H9 (cell line): ENCODE data around the gene GSKIP. TPM values are rescaled to one million over a fixed set of nuclear protein-coding genes. Genes with fewer than 3 reads are reported as not detected.

Experiments used
- DNase-seq: peaks from one replicate; pipeline ENCODE4 v3.0.0-alpha.2; 2017
- H2AFZ ChIP-seq: one replicate; pipeline ENCODE4 v1.6.1; 2013; ENCODE audit warnings: mild to moderate bottlenecking, low read length, control low read depth, moderate library complexity
- H2AK5ac ChIP-seq: 2 replicates; pipeline ENCODE4 v1.6.1; 2013; ENCODE audit warnings: low read length, control low read depth, mixed read lengths; ENCODE audit not compliant: insufficient read length
- H2BK120ac ChIP-seq: one replicate; pipeline ENCODE4 v1.6.1; 2013; ENCODE audit warnings: low read depth, mild to moderate bottlenecking, low read length, control low read depth, inconsistent platforms; ENCODE audit not compliant: poor library complexity, severe bottlenecking
- H2BK12ac ChIP-seq: 2 replicates; pipeline ENCODE4 v1.6.1; 2013; ENCODE audit warnings: low read length, control low read depth, mixed read lengths, low read depth; ENCODE audit not compliant: insufficient read length
- H2BK15ac ChIP-seq: 2 replicates; pipeline ENCODE4 v1.6.1; 2013; ENCODE audit warnings: low read depth, low read length, control low read depth
- H2BK20ac ChIP-seq: one replicate; pipeline ENCODE4 v1.6.1; 2013; ENCODE audit warnings: low read depth, mild to moderate bottlenecking, low read length, control low read depth, inconsistent platforms; ENCODE audit not compliant: poor library complexity, severe bottlenecking
- H2BK5ac ChIP-seq: 2 replicates; pipeline ENCODE4 v1.6.1; 2013; ENCODE audit warnings: low read length, control low read depth, mixed read lengths; ENCODE audit not compliant: insufficient read length
- H3K14ac ChIP-seq: 2 replicates; pipeline ENCODE4 v1.6.1; 2013; ENCODE audit warnings: low read length, control low read depth; ENCODE audit not compliant: insufficient read depth
- H3K18ac ChIP-seq: 2 replicates; pipeline ENCODE4 v1.6.1; 2013; ENCODE audit warnings: low read depth, mild to moderate bottlenecking, mixed read lengths, low read length, control low read depth; ENCODE audit not compliant: insufficient read length
- H3K23ac ChIP-seq: 2 replicates; pipeline ENCODE4 v1.6.1; 2013; ENCODE audit warnings: low read length, control low read depth, mixed read lengths, low read depth; ENCODE audit not compliant: insufficient read length
- H3K23me2 ChIP-seq: 2 replicates; pipeline ENCODE4 v1.6.1; 2013; ENCODE audit warnings: low read depth, mild to moderate bottlenecking, mixed read lengths, low read length, control low read depth; ENCODE audit not compliant: insufficient read length, poor library complexity, severe bottlenecking
- H3K27ac ChIP-seq: 2 replicates; pipeline ENCODE4 v1.5.1; 2013; ENCODE audit warnings: low read length, control low read depth, mixed read lengths, low read depth; ENCODE audit not compliant: insufficient read length
- H3K27me3 ChIP-seq: 2 replicates; pipeline ENCODE4 v1.6.1; 2013; ENCODE audit warnings: low read length, control low read depth, inconsistent platforms; ENCODE audit not compliant: insufficient read depth
- H3K4ac ChIP-seq: 2 replicates; pipeline ENCODE4 v1.6.1; 2013; ENCODE audit warnings: low read depth, mild to moderate bottlenecking, control low read depth, inconsistent platforms, low read length, moderate library complexity
- H3K4me1 ChIP-seq: 2 replicates; pipeline ENCODE4 v1.6.1; 2013; ENCODE audit warnings: low read length, control low read depth, inconsistent platforms; ENCODE audit not compliant: insufficient read depth
- H3K4me2 ChIP-seq: 2 replicates; pipeline ENCODE4 v1.6.1; 2013; ENCODE audit warnings: low read length, control low read depth, mixed read lengths; ENCODE audit not compliant: insufficient read length, insufficient read depth
- H3K56ac ChIP-seq: 2 replicates; pipeline ENCODE4 v1.6.1; 2013; ENCODE audit warnings: low read depth, mild to moderate bottlenecking, mixed read lengths, low read length, control low read depth; ENCODE audit not compliant: insufficient read length
- H3K79me1 ChIP-seq: 2 replicates; pipeline ENCODE4 v1.6.1; 2013; ENCODE audit warnings: low read depth, mild to moderate bottlenecking, moderate library complexity, low read length, control low read depth, inconsistent platforms; ENCODE audit not compliant: insufficient read depth, poor library complexity, severe bottlenecking
- H3K79me2 ChIP-seq: 2 replicates; pipeline ENCODE4 v1.6.1; 2013; ENCODE audit warnings: low read length, control low read depth, inconsistent platforms; ENCODE audit not compliant: insufficient read depth
- H3K9ac ChIP-seq: 2 replicates; pipeline ENCODE4 v1.6.1; 2013; ENCODE audit warnings: low read length, control low read depth, mixed read lengths; ENCODE audit not compliant: insufficient read length; ENCODE audit errors: extremely low read depth
- H3K9me3 ChIP-seq: one replicate; pipeline ENCODE4 v1.6.1; 2013; ENCODE audit warnings: low read depth, low read length, inconsistent platforms; ENCODE audit not compliant: control insufficient read depth
- H3T11ph ChIP-seq: one replicate; pipeline ENCODE4 v1.6.1; 2013; ENCODE audit warnings: mild to moderate bottlenecking, low read length, control low read depth, inconsistent platforms
- H4K20me1 ChIP-seq: one replicate; pipeline ENCODE4 v1.6.1; 2013; ENCODE audit not compliant: control insufficient read depth, insufficient read length, insufficient read depth
- H4K5ac ChIP-seq: 2 replicates; pipeline ENCODE4 v1.6.1; 2013; ENCODE audit warnings: low read depth, mild to moderate bottlenecking, mixed read lengths, low read length, control low read depth; ENCODE audit not compliant: insufficient read length
- H4K8ac ChIP-seq: replicated peaks from 2 replicates; pipeline ENCODE4 v1.6.1; 2013; ENCODE audit warnings: low read length, control low read depth, mixed read lengths, low read depth; ENCODE audit not compliant: insufficient read length
- H4K91ac ChIP-seq: 2 replicates; pipeline ENCODE4 v1.6.1; 2013; ENCODE audit warnings: low read depth, mild to moderate bottlenecking, moderate library complexity, mixed read lengths, low read length, control low read depth; ENCODE audit not compliant: insufficient read length
- H3K27ac Mint-ChIP-seq, 3 experiments: 2 replicates in 2 of 3; 3 replicates in 1 of 3; pipeline ENCODE4 v1.8.0; 2020 to 2021; ENCODE audit warnings: mixed read lengths in 3 of 3, mild to moderate bottlenecking in 1 of 3, moderate library complexity in 1 of 3
- H3K27me3 Mint-ChIP-seq: 2 replicates; pipeline ENCODE4 v1.8.0; 2021; ENCODE audit warnings: low read depth, mild to moderate bottlenecking, moderate library complexity, mixed read lengths
- H3K36me3 Mint-ChIP-seq, 3 experiments: 2 replicates in 2 of 3; 3 replicates in 1 of 3; pipeline ENCODE4 v1.8.0; 2020 to 2021; ENCODE audit warnings: low read depth in 3 of 3, mixed read lengths in 3 of 3; ENCODE audit not compliant: insufficient read depth in 1 of 3
- H3K4me1 Mint-ChIP-seq, 2 experiments: 2 replicates each; pipeline ENCODE4 v1.8.0; 2020; ENCODE audit warnings: mixed read lengths in 2 of 2
- H3K4me3 Mint-ChIP-seq, 2 experiments: 2 replicates in 1 of 2; 3 replicates in 1 of 2; pipeline ENCODE4 v1.8.0; 2020 to 2021; ENCODE audit warnings: mild to moderate bottlenecking in 2 of 2, mixed read lengths in 2 of 2, moderate library complexity in 1 of 2
- H3K9me3 Mint-ChIP-seq, 2 experiments: 2 replicates in 1 of 2; 3 replicates in 1 of 2; pipeline ENCODE4 v1.8.0; 2020; ENCODE audit warnings: mild to moderate bottlenecking in 2 of 2, mixed read lengths in 2 of 2, moderate library complexity in 1 of 2
- WGBS: extraction: QIAGEN DNeasy Blood & Tissue Kit; methylation state at CpG from one replicate; pipeline ENCODE4 v1.1.7; 2013; ENCODE audit warnings: missing lambda C conversion rate, low lambda C conversion rate, mixed read lengths; ENCODE audit not compliant: insufficient read length; ENCODE audit errors: extremely low coverage; 5-methylcytosine and 5-hydroxymethylcytosine counted together
- total RNA-seq: library from RNA; stranded (reverse); gene quantifications from 2 replicates; pipeline ENCODE4 v1.2.1, GENCODE V29; 2021
- TF ChIP-seq, protein P1 (sequence below): fragments of 200-600 bp; sonication (generic); conservative IDR thresholded peaks from 3 replicates; pipeline ENCODE4 v1.8.0; 2021; ENCODE audit warnings: antibody characterized with exemption, mild to moderate bottlenecking

The GSKIP gene
- total RNA-seq, 1 experiment from 2014 or later: 28.6 TPM

DNA sequence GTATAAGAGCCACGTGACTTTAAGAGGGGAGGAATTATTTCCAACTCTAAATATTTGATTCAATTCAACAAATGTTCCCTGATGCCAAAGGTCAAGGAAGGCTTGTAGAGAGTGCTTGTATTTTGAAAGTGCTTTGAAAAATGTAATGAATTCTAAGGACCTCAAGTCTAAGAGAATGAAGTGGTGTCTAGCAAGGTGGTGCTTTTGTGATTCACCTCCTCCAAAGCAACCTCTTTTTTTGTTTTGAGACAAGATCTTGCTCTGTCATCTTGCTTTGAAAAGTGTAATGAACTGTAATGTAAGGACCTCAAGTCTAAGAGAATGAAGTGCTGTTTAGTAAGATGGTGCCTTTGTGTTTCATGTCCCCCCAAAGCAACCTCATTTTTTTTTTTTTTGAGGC, 42.4 kb downstream of the GSKIP start:
- H3K27ac Mint-ChIP-seq: 0 out of 7 replicates have a peak overlapping the region, but pooled peaks of 1 of the 3 experiments have one; percentile 7
- Histone ChIP-seq H3K4me1 (no peaks in the 10 kb centered on the region), H3K9me3 (no peaks in the 10 kb centered on the region), H3K23me2 (no peaks in the 10 kb centered on the region), H3K27ac (no peak overlapping the region), H4K20me1 (no peaks in the 10 kb centered on the region), H2BK15ac (no peak overlapping the region), H3K23ac (no peak overlapping the region), H2BK20ac (no peak overlapping the region), H2BK5ac (no peak overlapping the region), H3K18ac (no peak overlapping the region), H3K14ac (no peak overlapping the region), H3K56ac (no peak overlapping the region), H4K8ac (no peak overlapping the region), H3K4ac (no peak overlapping the region), H3K9ac (no peak overlapping the region), H2AK5ac (no peak overlapping the region), H3K79me1 (no peaks in the 10 kb centered on the region), H3K79me2 (no peaks in the 10 kb centered on the region), H2BK120ac (no peak overlapping the region), H4K5ac (no peak overlapping the region), H3K27me3 (no peaks in the 10 kb centered on the region), H2AFZ (no peak overlapping the region), H2BK12ac (no peak overlapping the region), H4K91ac (no peak overlapping the region), H3K4me2 (no peak overlapping the region), H3T11ph (no peak overlapping the region)
- no peaks in the 10 kb centered on the region for H3K9me3 Mint-ChIP-seq
- H3K36me3 Mint-ChIP-seq: no peaks in the 10 kb centered on the region
- H3K4me1 Mint-ChIP-seq: no peaks in the 10 kb centered on the region
- DNase-seq: no peak
- no CpG with 5 or more reads among the region's 1 CpG for WGBS
- H3K27me3 Mint-ChIP-seq: no peaks in the 10 kb centered on the region
- TF ChIP-seq, protein P1, sequence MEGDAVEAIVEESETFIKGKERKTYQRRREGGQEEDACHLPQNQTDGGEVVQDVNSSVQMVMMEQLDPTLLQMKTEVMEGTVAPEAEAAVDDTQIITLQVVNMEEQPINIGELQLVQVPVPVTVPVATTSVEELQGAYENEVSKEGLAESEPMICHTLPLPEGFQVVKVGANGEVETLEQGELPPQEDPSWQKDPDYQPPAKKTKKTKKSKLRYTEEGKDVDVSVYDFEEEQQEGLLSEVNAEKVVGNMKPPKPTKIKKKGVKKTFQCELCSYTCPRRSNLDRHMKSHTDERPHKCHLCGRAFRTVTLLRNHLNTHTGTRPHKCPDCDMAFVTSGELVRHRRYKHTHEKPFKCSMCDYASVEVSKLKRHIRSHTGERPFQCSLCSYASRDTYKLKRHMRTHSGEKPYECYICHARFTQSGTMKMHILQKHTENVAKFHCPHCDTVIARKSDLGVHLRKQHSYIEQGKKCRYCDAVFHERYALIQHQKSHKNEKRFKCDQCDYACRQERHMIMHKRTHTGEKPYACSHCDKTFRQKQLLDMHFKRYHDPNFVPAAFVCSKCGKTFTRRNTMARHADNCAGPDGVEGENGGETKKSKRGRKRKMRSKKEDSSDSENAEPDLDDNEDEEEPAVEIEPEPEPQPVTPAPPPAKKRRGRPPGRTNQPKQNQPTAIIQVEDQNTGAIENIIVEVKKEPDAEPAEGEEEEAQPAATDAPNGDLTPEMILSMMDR: no peak
- no peak overlapping the region for H3K4me3 Mint-ChIP-seq
